Measurements from ENCODE around the gene NKD1.

Gene NKD1

DNA sequence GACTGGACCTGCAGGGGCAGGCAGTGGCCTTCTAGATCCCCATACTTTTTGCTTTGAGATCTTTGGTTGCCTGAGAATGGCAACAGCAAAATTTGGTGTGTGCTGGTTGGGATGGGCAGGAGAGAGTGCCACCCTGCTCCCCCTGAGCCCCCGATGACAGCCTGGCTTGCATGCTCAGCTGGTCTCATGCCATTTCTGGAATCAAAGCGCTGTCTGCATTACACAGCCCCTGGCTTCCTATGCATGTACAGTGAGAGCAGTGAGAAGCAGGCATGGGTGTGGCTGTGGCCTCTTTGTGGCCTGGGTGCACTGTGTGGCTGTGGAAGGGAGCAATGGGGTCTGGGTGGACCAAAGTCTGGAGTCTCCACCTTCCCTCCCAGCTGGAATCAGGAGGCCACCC lies 47.7 kb downstream of the NKD1 start:
- in situ Hi-C loops (cut with MboI; ENCODE audit: low sequenced_read_pairs), result no loop called here

GRCh38 chr16:50596762-50597450 lies 48.7 kb downstream of the NKD1 start:
- in situ Hi-C loops (cut with MboI; ENCODE audit: low sequenced_read_pairs), result no loop called here

- in situ Hi-C loops (cut with MboI; ENCODE audit: low sequenced_read_pairs), result no loop called here
Measured at GRCh38 chr16:50597563-50598255, 49.5 kb downstream of the NKD1 start.

- in situ Hi-C loops (cut with MboI; ENCODE audit: low sequenced_read_pairs), result no loop called here
Measured at GRCh38 chr16:50598256-50598894, 50.2 kb downstream of the NKD1 start.

DNA sequence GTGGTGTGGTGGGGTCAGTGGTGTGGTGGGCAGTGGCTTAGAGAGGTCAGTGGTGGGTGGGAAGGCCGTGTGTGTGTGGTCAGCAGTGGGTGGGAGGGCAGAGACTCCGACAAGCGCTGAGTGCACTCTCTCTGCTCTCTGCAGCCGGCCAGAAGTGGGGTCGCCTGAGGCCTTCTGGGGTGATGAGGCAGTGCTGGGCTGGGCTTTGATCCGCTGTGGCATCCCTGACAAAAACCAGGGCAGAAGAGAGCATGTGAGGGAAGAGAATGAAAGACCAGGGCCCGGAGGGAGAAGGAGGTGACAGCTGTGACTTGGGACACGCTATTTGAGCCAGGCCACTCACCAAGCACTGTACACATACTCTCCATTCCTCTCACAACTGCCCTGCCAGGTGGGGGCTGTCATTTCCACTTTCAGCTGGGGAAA lies 50.8 kb downstream of the NKD1 start:
- in situ Hi-C loops (cut with MboI; ENCODE audit: low sequenced_read_pairs), result no loop called here

GRCh38 chr16:50599494-50599893 lies 51.3 kb downstream of the NKD1 start:
- in situ Hi-C loops (cut with MboI; ENCODE audit: low sequenced_read_pairs), result no loop called here

- in situ Hi-C loops (cut with MboI; ENCODE audit: low sequenced_read_pairs), result no loop called here
Measured at GRCh38 chr16:50600582-50601283, 52.5 kb downstream of the NKD1 start.

DNA sequence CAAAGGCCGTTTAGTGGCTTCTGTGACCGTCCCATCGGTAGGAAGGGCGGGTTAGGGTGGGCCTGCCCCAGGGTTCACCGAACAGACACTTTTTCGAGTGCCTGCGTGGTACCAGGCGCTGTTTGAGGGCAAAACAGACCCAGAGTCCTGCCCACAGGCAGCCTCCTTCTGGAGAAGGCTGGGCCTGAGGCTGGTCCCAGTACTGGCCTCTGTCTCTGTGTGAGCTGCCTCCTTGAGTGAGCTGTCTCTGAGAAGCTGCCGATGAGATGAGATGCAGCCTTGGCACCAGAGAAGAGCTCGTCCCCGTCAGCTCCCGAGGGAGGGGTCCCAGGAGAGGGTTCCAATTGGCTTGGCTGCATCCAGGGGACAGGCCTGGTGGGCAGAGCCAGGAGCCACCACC lies 53.1 kb downstream of the NKD1 start:
- in situ Hi-C loops (cut with MboI; ENCODE audit: low sequenced_read_pairs), result no loop called here

- in situ Hi-C loops (cut with MboI; ENCODE audit: low sequenced_read_pairs), result no loop called here
Measured at GRCh38 chr16:50602126-50602525, 53.9 kb downstream of the NKD1 start.

GRCh38 chr16:50602531-50603205 lies 54.5 kb downstream of the NKD1 start:
- in situ Hi-C loops (cut with MboI; ENCODE audit: low sequenced_read_pairs), result no loop called here

- in situ Hi-C loops (cut with MboI; ENCODE audit: low sequenced_read_pairs), result no loop called here
Measured at GRCh38 chr16:50603206-50604064, 55.2 kb downstream of the NKD1 start.

DNA sequence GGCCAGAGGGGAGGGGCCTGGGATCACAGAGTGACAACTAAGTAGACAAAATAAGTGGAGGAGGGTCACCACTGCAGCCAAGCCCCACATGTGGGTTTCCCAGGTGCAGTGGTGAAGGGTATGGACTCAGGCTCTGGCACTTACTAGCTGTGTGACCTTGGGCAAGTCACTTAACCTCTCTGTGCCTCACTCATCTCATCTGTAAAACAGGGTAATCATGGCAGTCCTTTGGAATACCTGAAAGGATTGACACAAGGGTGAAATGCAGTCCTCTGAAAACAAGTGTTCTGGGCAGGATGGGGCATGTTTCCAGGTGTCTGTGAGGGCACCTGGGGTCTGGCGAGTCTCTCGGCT lies 55.8 kb downstream of the NKD1 start:
- in situ Hi-C loops (cut with MboI; ENCODE audit: low sequenced_read_pairs), result no loop called here

DNA sequence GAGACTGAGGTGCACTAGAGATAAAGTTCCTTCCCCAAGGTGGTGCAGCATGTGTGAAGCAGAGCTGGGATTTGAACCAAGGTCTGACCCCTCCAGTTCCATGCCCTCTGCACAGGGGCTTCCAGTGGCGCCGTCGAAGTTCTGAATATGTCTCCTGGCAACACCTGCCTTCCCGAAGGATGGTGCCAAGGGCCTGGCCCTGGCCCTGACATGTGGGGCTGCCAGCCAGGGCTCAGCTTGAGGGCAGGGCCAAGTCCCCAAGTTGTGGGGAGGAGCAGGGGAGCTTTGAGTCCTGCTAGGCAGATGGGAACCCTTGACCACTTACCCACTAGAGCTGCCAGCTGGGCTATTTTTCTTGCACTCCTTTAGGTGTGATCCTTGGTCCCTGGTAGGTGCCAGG lies 56.4 kb downstream of the NKD1 start:
- in situ Hi-C loops (cut with MboI; ENCODE audit: low sequenced_read_pairs), result no loop called here

DNA sequence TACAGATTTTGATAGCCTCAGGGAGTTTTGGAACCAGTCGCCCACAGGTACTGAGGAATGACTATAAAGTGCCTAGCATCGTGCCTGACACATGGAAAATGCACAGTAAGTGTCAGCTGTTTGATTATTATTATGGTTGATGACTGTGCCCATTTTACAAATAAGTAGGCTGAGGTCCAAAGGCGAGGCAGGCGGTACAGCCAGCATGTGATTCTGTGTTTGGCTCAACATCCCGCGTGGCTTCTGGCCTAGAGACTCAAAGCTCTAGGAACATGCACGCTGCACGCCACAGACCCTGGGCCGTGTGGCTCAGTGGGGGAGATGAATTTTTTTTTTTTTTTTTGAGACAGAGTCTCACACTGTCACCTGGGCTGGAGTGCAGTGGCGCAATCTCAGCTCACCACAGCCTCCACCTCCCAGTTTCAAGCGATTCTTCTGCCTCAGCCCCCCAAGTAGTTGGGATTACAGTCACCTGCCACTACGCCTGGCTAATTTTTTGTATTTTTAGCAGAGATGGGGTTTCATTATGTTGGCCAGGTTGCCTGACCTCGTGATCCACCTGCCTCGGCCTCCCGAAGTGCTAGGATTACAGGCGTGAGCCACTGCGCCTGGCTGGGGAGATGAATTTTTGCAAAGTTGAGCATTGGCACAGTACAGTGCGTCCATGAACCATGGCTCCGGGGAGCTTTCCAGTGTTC lies 57.7 kb downstream of the NKD1 start:
- in situ Hi-C loops (cut with MboI; ENCODE audit: low sequenced_read_pairs), result no loop called here

DNA sequence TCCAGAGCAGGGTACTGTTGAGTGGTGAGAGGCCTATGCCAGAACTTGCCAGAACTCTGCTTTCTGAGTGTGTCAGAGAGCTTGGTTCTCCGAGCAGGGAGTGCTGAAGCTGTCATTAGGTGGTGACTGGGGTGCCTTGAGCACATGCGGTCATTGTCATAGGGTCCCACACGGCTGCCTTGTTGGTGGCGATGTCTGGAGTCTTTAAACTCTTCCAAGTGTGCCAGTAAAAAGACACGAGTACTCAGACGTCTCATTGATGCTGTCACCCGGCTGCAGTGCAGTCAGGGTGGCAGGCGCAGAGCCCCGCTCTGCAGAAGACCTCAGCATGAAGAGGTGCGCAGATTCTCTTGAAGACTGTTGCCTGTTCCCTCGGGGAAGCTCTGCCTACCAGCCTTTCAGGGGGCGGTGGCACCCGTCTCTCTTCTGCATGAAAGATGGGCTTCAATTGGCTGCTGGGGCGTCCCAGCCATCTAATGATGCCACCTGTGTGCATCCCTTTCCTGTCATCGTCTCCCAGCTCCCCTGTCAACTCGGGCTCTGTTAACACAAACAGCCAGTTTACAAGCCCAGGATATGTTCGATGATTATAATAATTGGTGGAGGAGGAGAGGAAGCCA lies 58.3 kb downstream of the NKD1 start:
- in situ Hi-C loops (cut with MboI; ENCODE audit: low sequenced_read_pairs), result no loop called here

- in situ Hi-C loops (cut with MboI; ENCODE audit: low sequenced_read_pairs), result no loop called here
Measured at GRCh38 chr16:50607051-50607431, 58.8 kb downstream of the NKD1 start.

DNA sequence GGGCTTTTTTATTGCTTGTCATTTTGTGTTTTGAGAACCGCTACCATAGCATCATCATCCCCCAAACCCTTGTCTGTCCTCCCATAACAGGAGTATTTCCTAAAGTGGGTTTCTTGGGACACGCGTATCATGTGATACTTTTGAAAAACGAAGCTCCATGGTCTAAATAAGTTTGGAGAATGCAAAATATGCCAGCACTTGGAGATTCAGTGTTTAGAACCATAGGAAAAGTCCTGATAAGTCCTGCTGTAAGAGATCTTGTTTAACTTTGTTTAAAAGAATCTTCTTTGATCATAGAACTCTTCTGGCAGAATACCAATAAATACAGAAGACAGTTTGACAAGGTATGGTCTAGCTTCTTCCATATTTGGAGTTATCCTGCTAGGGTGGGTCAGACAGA lies 59.3 kb downstream of the NKD1 start:
- in situ Hi-C loops (cut with MboI; ENCODE audit: low sequenced_read_pairs), result no loop called here

GRCh38 chr16:50607970-50608557 lies 59.9 kb downstream of the NKD1 start:
- in situ Hi-C loops (cut with MboI; ENCODE audit: low sequenced_read_pairs), result no loop called here

- in situ Hi-C loops (cut with MboI; ENCODE audit: low sequenced_read_pairs), result no loop called here
Measured at GRCh38 chr16:50609049-50609448, 60.9 kb downstream of the NKD1 start.
